GM21717 (cell line): ENCODE results near the gene SGCD.

Source experiments
- ATAC-seq: cut with Tn5 transposase; IDR thresholded peaks from one replicate; pipeline ENCODE4 v1.9.1; 2021; ENCODE audit warnings: mild to moderate bottlenecking, moderate library complexity; ENCODE audit not compliant: unreplicated experiment

SGCD gene

GRCh38 chr5:156450778-156451177 is 123.8 kb downstream of the SGCD start:
- ATAC-seq = no peak

GRCh38 chr5:156451505-156451904 is 124.5 kb downstream of the SGCD start:
- no peak for ATAC-seq

GRCh38 chr5:156456857-156457256 is 129.9 kb downstream of the SGCD start:
- ATAC-seq = no peak

- no peak for ATAC-seq
Measured at GRCh38 chr5:156459812-156460385, 132.9 kb downstream of the SGCD start.

GRCh38 chr5:156460471-156460870 is 133.5 kb downstream of the SGCD start:
- no peak for ATAC-seq

- ATAC-seq = no peak
Measured at GRCh38 chr5:156466871-156467270, 139.9 kb downstream of the SGCD start.

- ATAC-seq = no peak
Measured at GRCh38 chr5:156469636-156470035, 142.7 kb downstream of the SGCD start.

GRCh38 chr5:156471893-156472292 is 144.9 kb downstream of the SGCD start:
- no peak for ATAC-seq

GRCh38 chr5:156473269-156473908 is 146.4 kb downstream of the SGCD start:
- no peak for ATAC-seq

GRCh38 chr5:156474251-156474650 is 147.3 kb downstream of the SGCD start:
- ATAC-seq = no peak

- no peak for ATAC-seq
Measured at GRCh38 chr5:156475182-156476157, 148.5 kb downstream of the SGCD start.

GRCh38 chr5:156476158-156476551 is 149.2 kb downstream of the SGCD start:
- ATAC-seq = no peak

- no peak for ATAC-seq
Measured at GRCh38 chr5:156476678-156477077, 149.7 kb downstream of the SGCD start.

- no peak for ATAC-seq
Measured at GRCh38 chr5:156477196-156477595, 150.2 kb downstream of the SGCD start.

- peak; percentile 68 for ATAC-seq
Measured at GRCh38 chr5:156479849-156480248, 152.9 kb downstream of the SGCD start.

- ATAC-seq = no peak
Measured at GRCh38 chr5:156481741-156482140, 154.8 kb downstream of the SGCD start.

- no peak for ATAC-seq
Measured at GRCh38 chr5:156482818-156483217, 155.9 kb downstream of the SGCD start.

GRCh38 chr5:156486394-156487238 is 159.7 kb downstream of the SGCD start:
- ATAC-seq = no peak

GRCh38 chr5:156491766-156492165 is 164.8 kb downstream of the SGCD start:
- ATAC-seq = no peak

GRCh38 chr5:156496291-156496690 is 169.3 kb downstream of the SGCD start:
- no peak for ATAC-seq

- ATAC-seq = no peak
Measured at GRCh38 chr5:156497804-156498208, 170.8 kb downstream of the SGCD start.
